IMR-90 (cell line): ENCODE measurements around the gene ADRA1B. TPM values are rescaled to one million over a fixed set of nuclear protein-coding genes. Genes with fewer than 3 reads are reported as not detected.
A peak's percentile ranks its signal among the peaks of the same experiment; 100 is the strongest.

Experiments used
- ATAC-seq: fragments of 200-7000 bp; cut with Tn5 transposase; 2 replicates; pipeline ENCODE4 v1.9.1; 2020; ENCODE audit warnings: low read depth, mild to moderate bottlenecking, moderate library complexity
- BruUV-seq: library from RNA; stranded (reverse); fragments of 400-500 nt; replicated peaks from 2 replicates; lab custom pipeline; 2021; lab: Mats Ljungman, UMichigan
- CTCF ChIA-PET: fragments of 300-600 bp; formaldehyde crosslinking; extraction: SDS; loops from one replicate; lab custom pipeline; 2021; ENCODE audit warnings: antibody characterized with exemption; lab: Yijun Ruan, JAX
- POLR2A ChIA-PET: fragments of 300-600 bp; sonication (Branson Sonifier 250); formaldehyde crosslinking; loops from one replicate; lab custom pipeline; 2022; ENCODE audit warnings: antibody characterized with exemption; ENCODE audit not compliant: unreplicated experiment; lab: Charles Lee
- DNase-seq: peaks from one replicate; pipeline ENCODE4 v3.0.0; 2013
- H2AFZ ChIP-seq: replicated peaks from 2 replicates; pipeline ENCODE3; 2013; ENCODE audit warnings: low read length, mild to moderate bottlenecking; ENCODE audit not compliant: poor library complexity
- H2AK5ac ChIP-seq: 2 replicates; pipeline ENCODE4 v1.6.1; 2013; ENCODE audit warnings: low read depth, low read length, inconsistent platforms
- H2AK9ac ChIP-seq: replicated peaks from 2 replicates; pipeline ENCODE3; 2013; ENCODE audit warnings: mild to moderate bottlenecking, low read depth, low read length, moderate library complexity; ENCODE audit not compliant: poor library complexity
- H2BK120ac ChIP-seq: 2 replicates; pipeline ENCODE4 v1.6.1; 2013; ENCODE audit warnings: low read depth, low read length, inconsistent platforms
- H2BK15ac ChIP-seq: 3 replicates; pipeline ENCODE4 v1.6.1; 2013; ENCODE audit warnings: low read depth, low read length, inconsistent platforms
- H2BK20ac ChIP-seq: 2 replicates; pipeline ENCODE4 v1.6.1; 2013; ENCODE audit warnings: low read depth, mild to moderate bottlenecking, inconsistent platforms, low read length, moderate library complexity
- H2BK5ac ChIP-seq: 2 replicates; pipeline ENCODE4 v1.6.1; 2013; ENCODE audit warnings: mild to moderate bottlenecking, low read depth, low read length, inconsistent platforms; ENCODE audit not compliant: poor library complexity, severe bottlenecking
- H3K14ac ChIP-seq: replicated peaks from 2 replicates; pipeline ENCODE4 v1.6.1; 2013; ENCODE audit warnings: low read depth, low read length, inconsistent platforms
- H3K18ac ChIP-seq: 2 replicates; pipeline ENCODE4 v1.6.1; 2013; ENCODE audit warnings: low read depth, low read length, control low read depth
- H3K23ac ChIP-seq: 2 replicates; pipeline ENCODE4 v1.6.1; 2013; ENCODE audit warnings: low read depth, low read length, inconsistent platforms
- H3K27ac ChIP-seq: 2 replicates; pipeline ENCODE4 v1.5.1; 2013; ENCODE audit warnings: mild to moderate bottlenecking, control low read depth, low read length; ENCODE audit not compliant: insufficient read depth
- H3K27me3 ChIP-seq: 2 replicates; pipeline ENCODE4 v1.6.1; 2013; ENCODE audit warnings: low read length; ENCODE audit not compliant: control insufficient read depth, insufficient read depth
- H3K36me3 ChIP-seq: 2 replicates; pipeline ENCODE4 v1.6.1; 2013; ENCODE audit warnings: low read length, mixed read lengths; ENCODE audit not compliant: control insufficient read depth, insufficient read depth
- H3K4ac ChIP-seq: 2 replicates; pipeline ENCODE4 v1.6.1; 2013; ENCODE audit warnings: low read depth, low read length, inconsistent platforms
- H3K4me1 ChIP-seq: 2 replicates; pipeline ENCODE4 v1.6.1; 2013; ENCODE audit warnings: low read length, mixed read lengths; ENCODE audit not compliant: control insufficient read depth, insufficient read depth
- H3K4me2 ChIP-seq: 2 replicates; pipeline ENCODE4 v1.6.1; 2013; ENCODE audit warnings: low read depth, mild to moderate bottlenecking, control low read depth, low read length, moderate library complexity
- H3K4me3 ChIP-seq: 2 replicates; pipeline ENCODE4 v1.5.1; 2013; ENCODE audit warnings: low read depth, mild to moderate bottlenecking, control low read depth, low read length, moderate library complexity; ENCODE audit not compliant: insufficient read depth
- H3K56ac ChIP-seq: 2 replicates; pipeline ENCODE4 v1.6.1; 2013; ENCODE audit warnings: low read length, inconsistent platforms; ENCODE audit not compliant: insufficient read depth; ENCODE audit errors: extremely low read depth
- H3K79me1 ChIP-seq, 2 experiments: 2 replicates each; pipeline ENCODE4 v1.6.1; 2013; ENCODE audit warnings: low read length in 2 of 2, inconsistent platforms in 1 of 2, low read depth in 1 of 2
- H3K9ac ChIP-seq: 2 replicates; pipeline ENCODE4 v1.6.1; 2013; ENCODE audit warnings: low read depth, low read length, control low read depth
- H3K9me1 ChIP-seq: 2 replicates; pipeline ENCODE4 v1.6.1; 2013; ENCODE audit warnings: low read length, inconsistent platforms; ENCODE audit not compliant: insufficient read depth
- H3K9me3 ChIP-seq: 2 replicates; pipeline ENCODE4 v1.6.1; 2013; ENCODE audit warnings: low read length; ENCODE audit not compliant: control insufficient read depth, insufficient read depth
- H4K20me1 ChIP-seq: 2 replicates; pipeline ENCODE4 v1.6.1; 2013; ENCODE audit warnings: low read length, inconsistent platforms; ENCODE audit not compliant: insufficient read depth
- H4K5ac ChIP-seq: 2 replicates; pipeline ENCODE4 v1.6.1; 2013; ENCODE audit warnings: mild to moderate bottlenecking, low read depth, low read length, control low read depth
- H4K8ac ChIP-seq, 2 experiments: 2 replicates each; pipeline ENCODE4 v1.6.1; 2013; ENCODE audit warnings: low read depth in 2 of 2, low read length in 2 of 2, control low read depth in 1 of 2, inconsistent platforms in 1 of 2
- H4K91ac ChIP-seq: 2 replicates; pipeline ENCODE4 v1.6.1; 2013; ENCODE audit warnings: low read depth, low read length, inconsistent platforms; ENCODE audit not compliant: insufficient read depth
- BHLHE40 ChIP-seq: fragments of 150-350 bp; IDR thresholded peaks from 2 replicates; pipeline ENCODE4 v1.6.1; 2016; ENCODE audit warnings: mild to moderate bottlenecking, low read depth, low read length
- CHD1 ChIP-seq: IDR thresholded peaks from 2 replicates; pipeline ENCODE4 v1.6.1; 2012; ENCODE audit warnings: low read depth, low read length, improper control_type of control experiment
- CTCF ChIP-seq: conservative IDR thresholded peaks from 2 replicates; pipeline ENCODE4 v1.5.1; 2012; ENCODE audit warnings: mild to moderate bottlenecking, low read depth, low read length, improper control_type of control experiment
- FOS ChIP-seq: fragments of 150-350 bp; IDR thresholded peaks from 2 replicates; pipeline ENCODE4 v1.6.1; 2016; ENCODE audit warnings: low read depth, low read length
- MAFK ChIP-seq: IDR thresholded peaks from 2 replicates; pipeline ENCODE4 v1.6.1; 2012; ENCODE audit warnings: low read depth, low read length, improper control_type of control experiment
- MAZ ChIP-seq: IDR thresholded peaks from 2 replicates; pipeline ENCODE4 v1.6.1; 2012; ENCODE audit warnings: low read depth, mild to moderate bottlenecking, low read length, improper control_type of control experiment, moderate library complexity, borderline replicate concordance
- MXI1 ChIP-seq: IDR thresholded peaks from 2 replicates; pipeline ENCODE4 v1.6.1; 2012; ENCODE audit warnings: low read depth, mild to moderate bottlenecking, low read length, moderate library complexity, borderline replicate concordance
- NFE2L2 ChIP-seq: fragments of 150-350 bp; IDR thresholded peaks from 2 replicates; pipeline ENCODE4 v1.6.1; 2016; ENCODE audit warnings: low read depth, mild to moderate bottlenecking, low read length
- POLR2A ChIP-seq: IDR thresholded peaks from 2 replicates; pipeline ENCODE4 v1.6.1; 2012; ENCODE audit warnings: mild to moderate bottlenecking, low read depth, low read length
- RAD21 ChIP-seq: IDR thresholded peaks from 2 replicates; pipeline ENCODE4 v1.6.1; 2012; ENCODE audit warnings: low read length, improper control_type of control experiment
- RCOR1 ChIP-seq: IDR thresholded peaks from 2 replicates; pipeline ENCODE4 v1.6.1; 2012; ENCODE audit warnings: mild to moderate bottlenecking, low read length, improper control_type of control experiment; ENCODE audit not compliant: insufficient replicate concordance
- SMC3 ChIP-seq: fragments of 150-350 bp; IDR thresholded peaks from 2 replicates; pipeline ENCODE4 v1.6.1; 2016; ENCODE audit warnings: low read depth, mild to moderate bottlenecking, antibody characterized with exemption, low read length, moderate library complexity
- WGBS, 2 experiments: methylation state at CpG; one replicate each; pipeline versions ENCODE4 v1.1.5 to v1.1.7; 2013; ENCODE audit warnings: missing lambda C conversion rate in 2 of 2; ENCODE audit not compliant: insufficient read length in 1 of 2; ENCODE audit errors: extremely low coverage in 2 of 2; 5-methylcytosine and 5-hydroxymethylcytosine counted together
- dilution Hi-C: fragments of 300-500 bp; cut with HindIII; formaldehyde crosslinking; loops from one replicate; pipeline ENCODE4 v1.14.3; 2018; ENCODE audit warnings: low sequenced_read_pairs; ENCODE audit not compliant: unreplicated experiment
- in situ Hi-C: fragments of 300-500 bp; cut with MboI; formaldehyde crosslinking; loops from 3 replicates; pipeline ENCODE4 v1.14.3; 2019; ENCODE audit warnings: low sequenced_read_pairs, inconsistent platforms, mixed read lengths
- intact Hi-C: fragments of 100-400 bp; cut with micrococcal nuclease; formaldehyde crosslinking; loops from 2 replicates; pipeline ENCODE4 v1.10.0; 2022
- polyA plus RNA-seq, 3 experiments: library from polyadenylated mRNA; depleted of rRNA; stranded (reverse); fragments of >200 nt; gene quantifications; 2 replicates each; pipeline ENCODE4 v1.2.3, GENCODE V29; 2012; ENCODE audit warnings: low replicate concordance in 1 of 3
- total RNA-seq: library from RNA; depleted of rRNA; stranded (reverse); fragments of >200 nt; gene quantifications from 2 replicates; pipeline ENCODE4 v1.2.3, GENCODE V29; 2012
- TF ChIP-seq, protein P1 (sequence below): fragments of 150-350 bp; IDR thresholded peaks from 2 replicates; pipeline ENCODE4 v1.6.1; 2016; ENCODE audit warnings: low read depth, mild to moderate bottlenecking, low read length, moderate library complexity, borderline replicate concordance

ADRA1B gene
- total and polyA plus RNA-seq, 2 of the 4 experiments (the other 2 are of a cell fraction): 0.18 to 1.5 TPM

- H4K91ac ChIP-seq: peak overlapping the region; percentile 89
- no peak overlapping the region for H3K9ac ChIP-seq
- no peaks in the 10 kb centered on the region for H4K20me1 ChIP-seq
- H2AFZ ChIP-seq: peak overlapping the region; percentile 78
- H2BK120ac ChIP-seq: peak overlapping the region; percentile 77
- peak overlapping the region; percentile 54; the same call in 1 of the 2 replicates for H3K4me2 ChIP-seq
- peak overlapping the region; percentile 6; the same call in 1 of the 2 replicates for H3K18ac ChIP-seq
- in situ Hi-C loops: loop anchor here (10.0 to 25.0 kb wide), 2 partner anchors 520 to 803 kb away; no protein-coding TSS in a partner anchor
- H2AK9ac ChIP-seq: no peak overlapping the region
- H2BK20ac ChIP-seq: peak overlapping the region; percentile 66
- no peak overlapping the region for H3K56ac ChIP-seq
- intact Hi-C loops: loop anchor here (1.0 to 5.0 kb wide), 4 partner anchors 48 to 678 kb away; partner anchors contain the start of genes ADRA1B and IL12B
- H3K36me3 ChIP-seq: no peaks in the 10 kb centered on the region
- H3K79me1 ChIP-seq: no peaks in the 10 kb centered on the region
- H4K8ac ChIP-seq: peak overlapping the region; percentile 56 to 73; a peak in 2 of 4 replicates
- H3K23ac ChIP-seq: no peak overlapping the region
- DNase-seq: peak; percentile 57
- peak overlapping the region; percentile 24; the same call in 1 of the 2 replicates for H4K5ac ChIP-seq
- H2AK5ac ChIP-seq: peak overlapping the region; percentile 85
- peaks cover 5% of the 10 kb centered on the region for H3K4me1 ChIP-seq
- H2BK15ac ChIP-seq: peak overlapping the region; percentile 82; the same call in 1 of the 3 replicates
- H3K4ac ChIP-seq: peak overlapping the region; percentile 79
- POLR2A ChIA-PET: interaction anchor here (0.6 kb wide), 1 partner anchor 787 kb away, joined by 3 read pairs; no protein-coding TSS in a partner anchor
- peak; percentile 96 for ATAC-seq
- peak overlapping the region; percentile 15; the same call in 1 of the 2 replicates for H3K14ac ChIP-seq
- H3K27ac ChIP-seq: no peak overlapping the region
- CTCF ChIA-PET: interaction anchor here (0.6 to 1.7 kb wide), 8 partner anchors 9 to 521 kb away, joined by 3 to 5 read pairs (median 4); no protein-coding TSS in a partner anchor
- no peaks in the 10 kb centered on the region for H3K9me3 ChIP-seq
- no peak overlapping the region for H2BK5ac ChIP-seq
- no TSS peak for BruUV-seq
- no peak overlapping the region for H3K4me3 ChIP-seq
- WGBS, 2 experiments: 0% methylated on average over 1 of the region's 12 CpGs; no CpG with 5 or more reads in 1 of the 2 experiments
- dilution Hi-C loops: no loop called here
- peaks cover 8% of the 10 kb centered on the region for H3K9me1 ChIP-seq
- H3K27me3 ChIP-seq: no peaks in the 10 kb centered on the region
- no peak for TF ChIP-seq FOS
- TF ChIP-seq RAD21: peak; percentile 85
- TF ChIP-seq, protein P1, sequence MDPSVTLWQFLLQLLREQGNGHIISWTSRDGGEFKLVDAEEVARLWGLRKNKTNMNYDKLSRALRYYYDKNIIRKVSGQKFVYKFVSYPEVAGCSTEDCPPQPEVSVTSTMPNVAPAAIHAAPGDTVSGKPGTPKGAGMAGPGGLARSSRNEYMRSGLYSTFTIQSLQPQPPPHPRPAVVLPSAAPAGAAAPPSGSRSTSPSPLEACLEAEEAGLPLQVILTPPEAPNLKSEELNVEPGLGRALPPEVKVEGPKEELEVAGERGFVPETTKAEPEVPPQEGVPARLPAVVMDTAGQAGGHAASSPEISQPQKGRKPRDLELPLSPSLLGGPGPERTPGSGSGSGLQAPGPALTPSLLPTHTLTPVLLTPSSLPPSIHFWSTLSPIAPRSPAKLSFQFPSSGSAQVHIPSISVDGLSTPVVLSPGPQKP: no peak
- no peak for TF ChIP-seq MAZ
- TF ChIP-seq CHD1: no peak
- TF ChIP-seq SMC3: peak; percentile 70
- peak; percentile 71 for TF ChIP-seq CTCF
- TF ChIP-seq NFE2L2: no peak
- TF ChIP-seq MAFK: no peak
- no peak for TF ChIP-seq RCOR1
- no peak for TF ChIP-seq POLR2A
- TF ChIP-seq MXI1: no peak
- TF ChIP-seq BHLHE40: no peak
These were observed 49.0 kb downstream of the ADRA1B start for GRCh38 chr5:159965031-159965837.
